Measurements from ENCODE around the gene FMNL2. TPM values are rescaled to one million over a fixed set of nuclear protein-coding genes. Genes with fewer than 3 reads are reported as not detected.

Gene FMNL2
- total RNA-seq, 3 donors from 2014 or later (not counting 1 experiment from before 2014, with no cell fraction given) = 0.34 to 3.0 (median 0.78) TPM

- no peak for DNase-seq
- H3K27me3 Mint-ChIP-seq (ENCODE audit: low read depth in 2 of 2) = peaks cover 19 to 50% of the 10 kb centered on the region in 2 donors
- no peaks in the 10 kb centered on the region for H3K9me3 ChIP-seq (ENCODE audit: control insufficient read depth, insufficient read depth, low read length)
- H3K27ac ChIP-seq (ENCODE audit: low read length) = no peak overlapping the region
- no peak overlapping the region for H3K4me3 ChIP-seq (ENCODE audit: low read length)
- ATAC-seq = no peak
- WGBS (ENCODE audit: insufficient coverage) = 97% methylated on average over 2 of the region's 3 CpGs
- H3K27ac Mint-ChIP-seq = no peak overlapping the region
- TF ChIP-seq CTCF (IDR thresholded peaks at IDR 0.05) = no peak
- no peaks in the 10 kb centered on the region for H3K36me3 Mint-ChIP-seq
- H3K4me3 Mint-ChIP-seq = no peak overlapping the region
- H3K4me1 Mint-ChIP-seq = no peaks in the 10 kb centered on the region
- no peaks in the 10 kb centered on the region for H3K9me3 Mint-ChIP-seq
- H3K4me1 ChIP-seq (ENCODE audit: control insufficient read depth, insufficient read depth, low read length) = no peaks in the 10 kb centered on the region
- no peaks in the 10 kb centered on the region for H3K36me3 ChIP-seq (ENCODE audit: control insufficient read depth, insufficient read depth, low read length)
- H3K27me3 ChIP-seq (ENCODE audit: control insufficient read depth, insufficient read depth, low read length) = no peaks in the 10 kb centered on the region
- intact Hi-C loops (cut with micrococcal nuclease) = no loop called here
Observed at GRCh38 chr2:152413228-152414030, 78.5 kb downstream of the FMNL2 start.

DNA sequence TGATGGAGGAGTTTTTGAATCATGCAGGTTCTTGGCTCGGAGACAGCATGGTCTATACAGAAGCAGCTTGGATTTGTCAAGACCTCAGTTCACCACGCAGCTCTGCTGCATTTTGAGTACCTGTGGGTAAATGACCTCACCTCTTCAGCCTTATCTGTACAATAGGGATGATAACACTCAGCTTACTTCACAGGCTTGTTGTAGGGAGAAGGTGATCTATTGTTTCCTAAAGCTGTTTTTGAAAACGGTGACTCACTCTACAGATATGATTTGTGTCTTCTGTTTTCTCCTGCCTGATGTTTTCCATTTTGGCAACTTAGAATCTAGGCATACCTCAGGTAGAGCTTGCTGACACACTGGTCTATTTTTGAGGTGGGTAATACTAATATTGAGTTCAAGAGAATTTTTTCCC lies 80.3 kb downstream of the FMNL2 start:
- Mint-ChIP-seq H3K4me1 (no peaks in the 10 kb centered on the region), H3K27ac (no peak overlapping the region), H3K36me3 (no peaks in the 10 kb centered on the region), H3K27me3 (ENCODE audit: low read depth in 2 of 2) (peaks cover 17 to 50% of the 10 kb centered on the region in 2 donors), H3K9me3 (no peaks in the 10 kb centered on the region), H3K4me3 (no peak overlapping the region)
- Histone ChIP-seq H3K4me1 (ENCODE audit: control insufficient read depth, insufficient read depth, low read length) (no peaks in the 10 kb centered on the region), H3K27ac (ENCODE audit: low read length) (no peak overlapping the region), H3K9me3 (ENCODE audit: control insufficient read depth, insufficient read depth, low read length) (no peaks in the 10 kb centered on the region), H3K27me3 (ENCODE audit: control insufficient read depth, insufficient read depth, low read length) (no peaks in the 10 kb centered on the region), H3K4me3 (ENCODE audit: low read length) (no peak overlapping the region), H3K36me3 (ENCODE audit: control insufficient read depth, insufficient read depth, low read length) (no peaks in the 10 kb centered on the region)
- intact Hi-C loops (cut with micrococcal nuclease) = no loop called here
- DNase-seq = no peak
- WGBS (ENCODE audit: insufficient coverage) = 63% methylated on average over 3 of the region's 3 CpGs
- no peak for ATAC-seq
- no peak for TF ChIP-seq CTCF (IDR thresholded peaks at IDR 0.05)

GRCh38 chr2:152415796-152416195 lies 80.8 kb downstream of the FMNL2 start:
- WGBS (ENCODE audit: insufficient coverage) = 78% methylated on average over 3 of the region's 3 CpGs
- no peak for DNase-seq
- Histone ChIP-seq H3K36me3 (ENCODE audit: control insufficient read depth, insufficient read depth, low read length) (no peaks in the 10 kb centered on the region), H3K27ac (ENCODE audit: low read length) (no peak overlapping the region), H3K4me1 (ENCODE audit: control insufficient read depth, insufficient read depth, low read length) (no peaks in the 10 kb centered on the region), H3K9me3 (ENCODE audit: control insufficient read depth, insufficient read depth, low read length) (no peaks in the 10 kb centered on the region), H3K4me3 (ENCODE audit: low read length) (no peak overlapping the region), H3K27me3 (ENCODE audit: control insufficient read depth, insufficient read depth, low read length) (no peaks in the 10 kb centered on the region)
- Mint-ChIP-seq H3K27me3 (ENCODE audit: low read depth in 2 of 2) (peaks cover 17 to 55% of the 10 kb centered on the region in 2 donors), H3K4me3 (no peak overlapping the region), H3K36me3 (no peaks in the 10 kb centered on the region), H3K27ac (no peak overlapping the region), H3K9me3 (no peaks in the 10 kb centered on the region), H3K4me1 (no peaks in the 10 kb centered on the region)
- no peak for ATAC-seq
- TF ChIP-seq CTCF (IDR thresholded peaks at IDR 0.05) = no peak
- intact Hi-C loops (cut with micrococcal nuclease) = no loop called here

DNA sequence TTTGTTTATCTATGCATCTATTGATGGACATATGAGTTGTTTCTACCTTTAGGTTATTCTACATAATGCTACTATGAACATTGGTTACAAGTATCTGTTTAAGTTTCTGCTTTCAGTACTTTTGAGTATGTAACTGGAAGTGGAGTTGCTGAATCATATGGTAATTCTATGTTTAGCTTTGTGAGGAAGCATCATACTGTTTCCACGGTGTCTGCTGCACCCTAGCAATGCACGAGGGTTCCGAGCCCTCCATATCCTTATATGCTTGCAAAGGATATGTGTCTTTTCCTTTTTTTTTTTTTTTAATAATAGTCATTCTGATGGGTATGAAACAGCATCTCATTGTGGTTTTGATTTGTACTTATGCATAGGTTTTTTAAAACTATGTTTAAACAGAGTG lies 83.7 kb downstream of the FMNL2 start:
- intact Hi-C loops (cut with micrococcal nuclease) = no loop called here
- ATAC-seq (no peak), DNase-seq (no peak)
- Mint-ChIP-seq H3K27ac (no peak overlapping the region), H3K4me1 (no peaks in the 10 kb centered on the region), H3K27me3 (ENCODE audit: low read depth in 2 of 2) (peaks cover 12 to 46% of the 10 kb centered on the region in 2 donors), H3K36me3 (no peaks in the 10 kb centered on the region), H3K4me3 (no peak overlapping the region), H3K9me3 (no peaks in the 10 kb centered on the region)
- H3K27me3 ChIP-seq (ENCODE audit: control insufficient read depth, insufficient read depth, low read length) = no peaks in the 10 kb centered on the region
- no peaks in the 10 kb centered on the region for H3K9me3 ChIP-seq (ENCODE audit: control insufficient read depth, insufficient read depth, low read length)
- H3K36me3 ChIP-seq (ENCODE audit: control insufficient read depth, insufficient read depth, low read length) = no peaks in the 10 kb centered on the region
- no peak for TF ChIP-seq CTCF (IDR thresholded peaks at IDR 0.05)
- no peaks in the 10 kb centered on the region for H3K4me1 ChIP-seq (ENCODE audit: control insufficient read depth, insufficient read depth, low read length)
- WGBS (ENCODE audit: insufficient coverage) = 0% methylated on average over 1 of the region's 3 CpGs
- H3K4me3 ChIP-seq (ENCODE audit: low read length) = no peak overlapping the region
- H3K27ac ChIP-seq (ENCODE audit: low read length) = no peak overlapping the region

Measured in natural killer cell (primary cell).